WTC11 (cell line): ENCODE measurements around the gene NEK4. TPM values are rescaled to one million over a fixed set of nuclear protein-coding genes. Genes with fewer than 3 reads are reported as not detected.

Experiments used
- ATAC-seq: fragments of 200-7000 bp; cut with Tn5 transposase; 2 replicates; pipeline ENCODE4 v1.10.0; 2021; ENCODE audit warnings: mild to moderate bottlenecking, moderate library complexity
- CTCF ChIA-PET: fragments of 300-600 bp; sonication (Branson Sonifier 250); formaldehyde crosslinking; loops from one replicate; lab custom pipeline; 2021; ENCODE audit warnings: antibody characterized with exemption; lab: Charles Lee
- POLR2A ChIA-PET: fragments of 350-600 bp; sonication (Branson Sonifier 250); formaldehyde crosslinking; loops from one replicate; lab custom pipeline; 2021; ENCODE audit warnings: antibody characterized with exemption; lab: Charles Lee
- DNase-seq: peaks from one replicate; pipeline ENCODE4 v3.0.0; 2021; ENCODE audit warnings: low spot score
- H3K27ac Mint-ChIP-seq: 2 replicates; pipeline ENCODE4 v1.8.0; 2021; ENCODE audit warnings: mixed read lengths
- H3K27me3 Mint-ChIP-seq: 2 replicates; pipeline ENCODE4 v1.8.0; 2021; ENCODE audit warnings: low read depth, mild to moderate bottlenecking, moderate library complexity, mixed read lengths
- H3K36me3 Mint-ChIP-seq: 2 replicates; pipeline ENCODE4 v1.8.0; 2021; ENCODE audit warnings: mixed read lengths
- H3K4me1 Mint-ChIP-seq: 2 replicates; pipeline ENCODE4 v1.8.0; 2022; ENCODE audit warnings: mixed read lengths
- H3K4me3 Mint-ChIP-seq: 2 replicates; pipeline ENCODE4 v1.8.0; 2021; ENCODE audit warnings: mild to moderate bottlenecking, moderate library complexity, mixed read lengths
- H3K9me3 Mint-ChIP-seq: 2 replicates; pipeline ENCODE4 v1.8.0; 2021; ENCODE audit warnings: mixed read lengths
- AFF4 ChIP-seq: sonication (generic); formaldehyde crosslinking; IDR thresholded peaks from 2 replicates; pipeline ENCODE4 v1.8.1; 2023; ENCODE audit warnings: mild to moderate bottlenecking, missing genetic modification reagents, borderline replicate concordance
- ATF1 ChIP-seq: sonication (generic); formaldehyde crosslinking; IDR thresholded peaks from 2 replicates; pipeline ENCODE4 v1.8.1; 2023; ENCODE audit warnings: mild to moderate bottlenecking, moderate library complexity, missing genetic modification reagents
- CBFB ChIP-seq: sonication (generic); formaldehyde crosslinking; IDR thresholded peaks from 2 replicates; pipeline ENCODE4 v1.8.1; 2022; ENCODE audit warnings: mild to moderate bottlenecking, low read depth, missing genetic modification reagents
- CREB1 ChIP-seq: sonication (generic); formaldehyde crosslinking; IDR thresholded peaks from 2 replicates; pipeline ENCODE4 v1.8.0; 2023; ENCODE audit warnings: mild to moderate bottlenecking, missing genetic modification reagents
- E2F5 ChIP-seq: sonication (generic); formaldehyde crosslinking; IDR thresholded peaks from 2 replicates; pipeline ENCODE4 v1.8.1; 2022; ENCODE audit warnings: mild to moderate bottlenecking, moderate library complexity, missing genetic modification reagents
- ELF4 ChIP-seq: sonication (generic); formaldehyde crosslinking; IDR thresholded peaks from 2 replicates; pipeline ENCODE4 v1.8.1; 2022; ENCODE audit warnings: low read depth, mild to moderate bottlenecking, moderate library complexity, missing genetic modification reagents
- ERG ChIP-seq: fragments of 250-450 bp; sonication (Bioruptor Pico); IDR thresholded peaks from 2 replicates; pipeline ENCODE4 v1.8.0; 2021; ENCODE audit warnings: mild to moderate bottlenecking
- ETV6 ChIP-seq: sonication (generic); formaldehyde crosslinking; IDR thresholded peaks from 2 replicates; pipeline ENCODE4 v1.8.1; 2022; ENCODE audit warnings: mild to moderate bottlenecking, missing genetic modification reagents
- FOXJ3 ChIP-seq: sonication (generic); formaldehyde crosslinking; IDR thresholded peaks from 2 replicates; pipeline ENCODE4 v1.9.0; 2021; ENCODE audit warnings: missing genetic modification reagents, mild to moderate bottlenecking, borderline replicate concordance
- NR3C1 ChIP-seq: sonication (generic); formaldehyde crosslinking; conservative IDR thresholded peaks from 2 replicates; pipeline ENCODE4 v1.8.1; 2023; ENCODE audit warnings: low read depth, mild to moderate bottlenecking, missing genetic modification reagents
- PRDM15 ChIP-seq: sonication (generic); formaldehyde crosslinking; IDR thresholded peaks from 2 replicates; pipeline ENCODE4 v1.8.0; 2022; ENCODE audit warnings: missing genetic modification reagents
- PRRX2 ChIP-seq: fragments of 250-450 bp; sonication (Bioruptor Pico); IDR thresholded peaks from 2 replicates; pipeline ENCODE4 v1.8.0; 2021; ENCODE audit warnings: mild to moderate bottlenecking
- RORB ChIP-seq: fragments of 250-450 bp; sonication (Bioruptor Pico); IDR thresholded peaks from 2 replicates; pipeline ENCODE4 v1.9.0; 2021; ENCODE audit warnings: mild to moderate bottlenecking
- SMAD3 ChIP-seq: sonication (generic); formaldehyde crosslinking; IDR thresholded peaks from 2 replicates; pipeline ENCODE4 v1.8.0; 2022; ENCODE audit warnings: missing genetic modification reagents, mild to moderate bottlenecking, borderline replicate concordance
- TEAD1 ChIP-seq: sonication (generic); formaldehyde crosslinking; IDR thresholded peaks from 2 replicates; pipeline ENCODE4 v1.8.0; 2022; ENCODE audit warnings: mild to moderate bottlenecking, missing genetic modification reagents
- ZNF121 ChIP-seq: sonication (generic); formaldehyde crosslinking; IDR thresholded peaks from 2 replicates; pipeline ENCODE4 v1.8.0; 2023; ENCODE audit warnings: missing genetic modification reagents
- ZNF138 ChIP-seq: sonication (generic); formaldehyde crosslinking; conservative IDR thresholded peaks from 2 replicates; pipeline ENCODE4 v1.8.1; 2022; ENCODE audit warnings: mild to moderate bottlenecking, moderate library complexity, missing genetic modification reagents
- ZNF219 ChIP-seq: sonication (generic); formaldehyde crosslinking; IDR thresholded peaks from 2 replicates; pipeline ENCODE4 v1.8.0; 2023; ENCODE audit warnings: missing genetic modification reagents, mild to moderate bottlenecking, borderline replicate concordance
- ZNF281 ChIP-seq: sonication (generic); formaldehyde crosslinking; IDR thresholded peaks from 2 replicates; pipeline ENCODE4 v1.8.0; 2023; ENCODE audit warnings: mild to moderate bottlenecking, missing genetic modification reagents
- ZNF671 ChIP-seq: fragments of 250-450 bp; sonication (Bioruptor Pico); IDR thresholded peaks from 2 replicates; pipeline ENCODE4 v1.8.0; 2021; ENCODE audit warnings: mild to moderate bottlenecking
- total RNA-seq: library from RNA; stranded (reverse); gene quantifications from 3 replicates; pipeline ENCODE4 v1.2.3, GENCODE V29; 2021

NEK4 gene
- total RNA-seq, 1 experiment from 2014 or later = 31.4 TPM

- no peak for TF ChIP-seq ERG (CRISPR knock-in tag)
- no peak for TF ChIP-seq ZNF671 (CRISPR knock-in tag)
- TF ChIP-seq AFF4 (CRISPR knock-in tag) = no peak
- TF ChIP-seq CREB1 (CRISPR knock-in tag) = no peak
Observed at GRCh38 chr3:52739730-52740129, 31.0 kb downstream of the NEK4 start (continued).

- no peaks in the 10 kb centered on the region for H3K27me3 Mint-ChIP-seq
- no peaks in the 10 kb centered on the region for H3K4me1 Mint-ChIP-seq
- TF ChIP-seq ELF4 (CRISPR knock-in tag) = no peak
- TF ChIP-seq PRDM15 (CRISPR knock-in tag) = no peak
- TF ChIP-seq E2F5 (CRISPR knock-in tag) = no peak
- TF ChIP-seq ZNF281 (CRISPR knock-in tag) = no peak
- TF ChIP-seq ZNF121 (CRISPR knock-in tag) = no peak
- TF ChIP-seq RORB (CRISPR knock-in tag) = no peak
- TF ChIP-seq ATF1 (CRISPR knock-in tag) = no peak
- TF ChIP-seq CBFB (CRISPR knock-in tag) = no peak
- TF ChIP-seq SMAD3 (CRISPR knock-in tag) = no peak
- TF ChIP-seq TEAD1 (CRISPR knock-in tag) = no peak
- TF ChIP-seq NR3C1 (CRISPR knock-in tag) = no peak
- TF ChIP-seq PRRX2 (CRISPR knock-in tag) = no peak
- no peak for TF ChIP-seq ETV6 (CRISPR knock-in tag)
- TF ChIP-seq ZNF671 (CRISPR knock-in tag) = no peak
- TF ChIP-seq ZNF138 (CRISPR knock-in tag) = no peak
- TF ChIP-seq FOXJ3 (CRISPR knock-in tag) = no peak
- no peak for TF ChIP-seq ZNF219 (CRISPR knock-in tag)
- H3K4me3 Mint-ChIP-seq = no peak overlapping the region
- POLR2A ChIA-PET = no interaction called here
- peaks cover 73% of the 10 kb centered on the region for H3K36me3 Mint-ChIP-seq
- CTCF ChIA-PET = no interaction called here
- no peak overlapping the region for H3K27ac Mint-ChIP-seq
- peaks cover 16% of the 10 kb centered on the region for H3K9me3 Mint-ChIP-seq
- DNase-seq (no peak), ATAC-seq (no peak)
Observed at GRCh38 chr3:52733256-52733891, 37.4 kb downstream of the NEK4 start.
